ENCODE results near the gene CD38.
A peak's percentile ranks its signal among the peaks of the same experiment; 100 is the strongest.

The CD38 gene

GRCh38 chr4:15781427-15782095 is 3.4 kb downstream of the CD38 start:
- H3K27me3 ChIP-seq: peaks cover 9% of the 10 kb centered on the region
- no peaks in the 10 kb centered on the region for H3K9me3 ChIP-seq
- H3K4me1 ChIP-seq (ENCODE audit: control insufficient read depth in 1 of 2, insufficient read depth in 1 of 2, low read depth in 1 of 2, low read length in 1 of 2): peaks cover 18 to 22% of the 10 kb centered on the region in 2 experiments
- H3K27ac ChIP-seq: peak overlapping the region; percentile 61
- H3K4me3 ChIP-seq (ENCODE audit: low read depth in 1 of 2, low read length in 1 of 2): no peak overlapping the region
- no peak for TF ChIP-seq CTCF (IDR thresholded peaks at IDR 0.05)
- peaks cover 4% of the 10 kb centered on the region for H3K36me3 ChIP-seq

- H3K4me1 ChIP-seq (ENCODE audit: control insufficient read depth in 1 of 2, insufficient read depth in 1 of 2, low read depth in 1 of 2, low read length in 1 of 2): peaks cover 11 to 16% of the 10 kb centered on the region in 2 experiments
- H3K4me3 ChIP-seq (ENCODE audit: low read depth in 1 of 2, low read length in 1 of 2): no peak overlapping the region
- no peak overlapping the region for H3K27ac ChIP-seq
- H3K9me3 ChIP-seq: no peaks in the 10 kb centered on the region
- H3K36me3 ChIP-seq: no peaks in the 10 kb centered on the region
- TF ChIP-seq CTCF (IDR thresholded peaks at IDR 0.05): no peak
- H3K27me3 ChIP-seq: peaks cover 1% of the 10 kb centered on the region
Measured at GRCh38 chr4:15783676-15784075, 5.5 kb downstream of the CD38 start.

- no peaks in the 10 kb centered on the region for H3K27me3 ChIP-seq
- H3K9me3 ChIP-seq: no peaks in the 10 kb centered on the region
- peaks cover under 1 to 1% of the 10 kb centered on the region in 2 experiments for H3K4me1 ChIP-seq (ENCODE audit: control insufficient read depth in 1 of 2, insufficient read depth in 1 of 2, low read depth in 1 of 2, low read length in 1 of 2)
- no peaks in the 10 kb centered on the region for H3K36me3 ChIP-seq
- no peak for TF ChIP-seq CTCF (IDR thresholded peaks at IDR 0.05)
- no peak overlapping the region for H3K27ac ChIP-seq
- no peak overlapping the region for H3K4me3 ChIP-seq (ENCODE audit: low read depth in 1 of 2, low read length in 1 of 2)
Measured at GRCh38 chr4:15784959-15785634, 7.0 kb downstream of the CD38 start.

- no peak for TF ChIP-seq CTCF (IDR thresholded peaks at IDR 0.05)
- H3K27ac ChIP-seq: no peak overlapping the region
- no peaks in the 10 kb centered on the region for H3K4me1 ChIP-seq (ENCODE audit: control insufficient read depth in 1 of 2, insufficient read depth in 1 of 2, low read depth in 1 of 2, low read length in 1 of 2)
- H3K36me3 ChIP-seq: no peaks in the 10 kb centered on the region
- H3K9me3 ChIP-seq: no peaks in the 10 kb centered on the region
- no peak overlapping the region for H3K4me3 ChIP-seq (ENCODE audit: low read depth in 1 of 2, low read length in 1 of 2)
- H3K27me3 ChIP-seq: no peaks in the 10 kb centered on the region
Measured at GRCh38 chr4:15786743-15787142, 8.6 kb downstream of the CD38 start.

GRCh38 chr4:15792974-15793373 is 14.8 kb downstream of the CD38 start:
- no peak overlapping the region for H3K4me3 ChIP-seq (ENCODE audit: low read depth in 1 of 2, low read length in 1 of 2)
- TF ChIP-seq CTCF (IDR thresholded peaks at IDR 0.05): no peak
- H3K27me3 ChIP-seq: no peaks in the 10 kb centered on the region
- H3K27ac ChIP-seq: no peak overlapping the region
- H3K36me3 ChIP-seq: no peaks in the 10 kb centered on the region
- no peaks in the 10 kb centered on the region for H3K9me3 ChIP-seq
- H3K4me1 ChIP-seq (ENCODE audit: control insufficient read depth in 1 of 2, insufficient read depth in 1 of 2, low read depth in 1 of 2, low read length in 1 of 2): no peaks in the 10 kb centered on the region
